GM10248 (cell line): ENCODE results near the gene CELF4.
A peak's percentile ranks its signal among the peaks of the same experiment; 100 is the strongest.

Source experiments
- CTCF ChIA-PET: fragments of 300-600 bp; sonication (Branson Sonifier 250); formaldehyde crosslinking; extraction: SDS; loops from one replicate; lab custom pipeline; 2021; ENCODE audit warnings: antibody characterized with exemption; lab: Yijun Ruan, JAX
- POLR2A ChIA-PET: fragments of 350-650 bp; sonication (Branson Sonifier 250); formaldehyde crosslinking; extraction: SDS; loops from one replicate; lab custom pipeline; 2020; ENCODE audit warnings: antibody characterized with exemption; lab: Yijun Ruan, JAX
- DNase-seq: peaks from one replicate; pipeline ENCODE4 v3.0.0; 2012; ENCODE audit errors: extremely low spot score
- CTCF ChIP-seq: IDR thresholded peaks from 2 replicates; pipeline ENCODE4 v1.5.1; 2012; ENCODE audit warnings: mild to moderate bottlenecking, low read depth; ENCODE audit errors: extremely low read depth, missing control alignments, control extremely low read depth

The CELF4 gene

GRCh38 chr18:37560003-37560402, 5.6 kb downstream of the CELF4 start:
- CTCF ChIA-PET, result no interaction called here
- TF ChIP-seq CTCF, result no peak
- no peak for DNase-seq
- POLR2A ChIA-PET, result no interaction called here

DNA sequence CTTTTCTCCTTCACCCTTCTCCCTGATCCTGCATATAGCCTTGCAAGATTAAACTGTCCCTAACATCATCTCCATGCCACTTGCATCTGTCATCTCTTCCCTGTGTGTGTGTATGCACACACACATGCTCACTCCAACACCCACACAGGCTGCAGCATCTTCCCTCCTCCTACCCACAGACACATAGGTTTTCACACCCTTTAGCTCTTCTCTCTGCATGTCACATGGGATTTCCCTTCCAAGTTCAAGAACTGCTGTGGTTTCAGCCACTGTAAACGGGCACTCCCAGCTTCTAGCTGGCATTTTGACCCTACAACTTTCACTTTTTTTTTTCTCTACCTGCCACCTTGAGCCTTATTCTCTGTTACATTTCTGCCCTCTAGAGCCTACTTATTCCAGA, 6.4 kb downstream of the CELF4 start:
- ChIA-PET CTCF (no interaction called here), POLR2A (no interaction called here)
- no peak for DNase-seq
- no peak for TF ChIP-seq CTCF

GRCh38 chr18:37554399-37554787, 11.2 kb downstream of the CELF4 start:
- TF ChIP-seq CTCF, result no peak
- POLR2A ChIA-PET, result no interaction called here
- DNase-seq, result no peak
- CTCF ChIA-PET, result interaction anchor here (0.9 kb wide), 1 partner anchor 9 kb away, joined by 3 read pairs; no protein-coding TSS in a partner anchor

DNA sequence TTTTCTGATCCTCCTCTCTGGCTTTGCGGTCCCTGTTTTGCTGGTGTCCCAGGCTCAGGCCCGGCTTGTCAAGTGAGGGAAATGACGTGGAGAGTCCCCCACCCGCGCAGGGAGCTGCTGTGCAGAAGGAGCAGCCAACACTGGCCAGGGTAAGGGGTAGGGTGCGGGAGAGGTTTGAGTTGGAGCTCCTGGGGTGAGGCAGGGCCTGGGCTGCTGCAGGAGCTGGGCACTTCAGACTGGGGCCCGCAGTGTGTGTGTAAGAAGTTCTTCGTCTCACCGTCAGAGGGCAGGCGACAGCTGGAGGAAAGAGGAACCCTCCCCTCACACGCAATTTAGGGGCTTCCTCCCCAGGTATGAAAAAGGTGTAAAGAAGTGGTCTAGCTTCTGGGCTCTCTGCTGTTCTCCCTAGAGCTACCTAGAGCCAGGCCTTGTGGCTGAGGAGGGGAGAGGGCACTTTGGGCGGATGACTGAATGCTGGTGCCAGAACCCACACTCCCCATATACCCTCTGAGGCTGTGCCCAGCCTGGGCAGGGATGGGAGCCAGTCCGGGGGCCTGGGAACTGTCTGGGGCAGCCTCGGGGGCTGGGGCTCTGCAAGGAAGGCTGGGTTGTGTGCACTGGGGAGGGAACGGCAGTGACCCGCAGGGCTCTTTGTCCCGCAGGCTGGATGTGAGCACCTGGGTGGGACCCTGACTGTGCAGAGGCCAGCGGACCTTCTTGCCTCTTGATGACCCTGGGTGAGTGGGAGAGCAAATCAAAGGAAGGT, 11.8 kb downstream of the CELF4 start:
- peak; percentile 16 for TF ChIP-seq CTCF
- no peak for DNase-seq
- CTCF ChIA-PET, result interaction anchor here (0.9 kb wide), 1 partner anchor 9 kb away, joined by 3 read pairs; no protein-coding TSS in a partner anchor
- POLR2A ChIA-PET, result no interaction called here

GRCh38 chr18:37552286-37552685, 13.3 kb downstream of the CELF4 start:
- ChIA-PET CTCF (no interaction called here), POLR2A (no interaction called here)
- no peak for TF ChIP-seq CTCF
- DNase-seq, result no peak

DNA sequence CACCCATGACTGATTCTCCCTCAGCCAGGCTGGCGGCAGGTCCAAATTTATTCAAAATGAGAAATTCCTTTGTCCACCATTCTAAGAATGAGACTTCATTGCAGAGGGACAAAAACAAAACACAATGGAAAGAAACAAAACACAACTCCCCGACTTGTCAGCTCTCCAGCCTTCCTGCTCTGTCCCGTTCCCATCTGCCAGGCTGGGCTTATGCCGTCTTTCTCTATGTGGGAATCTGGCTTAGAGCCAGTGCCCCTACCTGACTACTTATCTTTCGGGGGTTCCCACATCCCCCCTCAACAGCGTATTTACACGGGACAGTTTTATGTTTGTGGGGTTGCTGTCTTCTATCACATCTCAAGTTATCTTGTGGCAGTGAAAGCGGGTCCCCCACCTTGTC, 13.8 kb downstream of the CELF4 start:
- DNase-seq, result no peak
- ChIA-PET CTCF (no interaction called here), POLR2A (no interaction called here)
- TF ChIP-seq CTCF, result no peak
